Naive B cell (primary cell): Measurements from ENCODE around the gene HYAL1. TPM values are rescaled to one million over a fixed set of nuclear protein-coding genes. Genes with fewer than 3 reads are reported as not detected.

ENCODE experiments used
- ATAC-seq, 2 donors: fragments of 150-1000 bp; cut with Tn5 transposase; 2 replicates each; pipeline ENCODE4 v1.10.0; 2021; ENCODE audit warnings: low read depth in 2 of 2, mild to moderate bottlenecking in 2 of 2, moderate library complexity in 2 of 2
- DNase-seq: peaks from one replicate; pipeline ENCODE4 v3.0.0; 2022
- H3K27ac Mint-ChIP-seq, 6 donors: one replicate each; pipeline ENCODE4 v1.8.0; 2020 to 2022; ENCODE audit warnings: mild to moderate bottlenecking in 6 of 6, mixed read lengths in 6 of 6, moderate library complexity in 5 of 6, inconsistent platforms in 2 of 6
- H3K27me3 Mint-ChIP-seq, 3 donors: one replicate each; pipeline ENCODE4 v1.8.0; 2021 to 2022; ENCODE audit warnings: mixed read lengths in 3 of 3, mild to moderate bottlenecking in 1 of 3
- H3K36me3 Mint-ChIP-seq, 2 donors: one replicate each; pipeline ENCODE4 v1.8.0; 2020 to 2022; ENCODE audit warnings: mixed read lengths in 2 of 2, inconsistent platforms in 1 of 2, mild to moderate bottlenecking in 1 of 2
- H3K4me1 Mint-ChIP-seq, 3 donors: one replicate each; pipeline ENCODE4 v1.8.0; 2020 to 2022; ENCODE audit warnings: mixed read lengths in 3 of 3, inconsistent platforms in 1 of 3, mild to moderate bottlenecking in 1 of 3, moderate library complexity in 1 of 3
- H3K4me3 Mint-ChIP-seq, 8 donors: one replicate each; pipeline ENCODE4 v1.8.0; 2020 to 2022; ENCODE audit warnings: mild to moderate bottlenecking in 8 of 8, mixed read lengths in 8 of 8, moderate library complexity in 8 of 8, inconsistent platforms in 2 of 8
- H3K9me3 Mint-ChIP-seq, 7 donors: one replicate each; pipeline ENCODE4 v1.8.0; 2020 to 2022; ENCODE audit warnings: mixed read lengths in 7 of 7, mild to moderate bottlenecking in 5 of 7, inconsistent platforms in 2 of 7, moderate library complexity in 1 of 7
- polyA plus RNA-seq, 6 donors: library from polyadenylated mRNA; unstranded; fragments of 300-500 nt; fragmentation: Illumina TruSeq; gene quantifications; one replicate each; pipeline ENCODE4 v1.2.3, GENCODE V29; 2021; ENCODE audit warnings: low read depth in 6 of 6

Gene HYAL1
- polyA plus RNA-seq, 6 donors from 2014 or later: 0.12 to 0.32 (median 0.15) TPM; not detected in 3

DNA sequence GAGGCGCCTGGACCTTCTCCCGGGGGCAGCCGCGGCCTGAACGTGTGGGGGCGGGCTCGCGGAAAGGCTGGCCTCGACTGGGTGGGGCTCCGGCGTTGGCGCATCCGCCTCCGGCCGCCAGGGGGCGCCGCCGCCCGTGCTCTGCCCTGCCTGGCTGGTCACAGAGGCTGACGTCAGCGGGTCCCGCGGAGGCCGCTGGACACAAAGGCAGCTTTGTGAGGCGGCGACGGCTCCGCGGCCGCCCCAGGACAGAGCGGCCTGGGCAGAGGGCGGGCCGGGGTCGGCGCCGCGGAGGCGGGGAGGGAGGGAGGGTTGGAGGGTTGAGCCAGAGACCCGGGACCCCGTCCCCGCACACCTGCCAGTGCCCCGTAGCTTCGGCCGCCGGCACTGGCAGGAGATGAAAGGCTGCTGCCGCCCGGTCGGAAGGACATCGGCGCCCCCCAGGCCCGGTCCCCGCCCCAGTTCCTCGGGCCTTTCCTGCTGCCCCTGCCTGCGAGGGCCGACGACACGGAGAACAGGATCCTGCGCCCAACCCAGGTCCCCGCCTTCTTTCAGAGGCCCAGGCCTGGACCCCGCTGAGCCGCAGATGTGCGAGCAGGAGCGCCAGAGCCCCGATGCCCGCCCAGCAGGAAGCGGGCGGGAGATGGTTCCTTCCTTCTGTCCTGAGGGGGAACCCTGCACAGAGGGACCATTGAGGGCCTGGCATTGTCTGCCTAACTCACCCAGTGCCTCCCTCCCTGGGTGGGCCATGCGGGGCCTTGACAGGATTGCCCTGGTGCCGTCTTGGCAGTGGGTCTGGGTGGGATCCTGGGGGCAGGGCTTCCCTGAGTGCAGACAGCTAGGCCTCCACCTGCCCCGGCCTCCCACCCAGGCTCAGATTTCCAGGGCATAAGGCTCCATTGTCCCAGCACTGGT, 43.1 kb downstream of the HYAL1 start:
- DNase-seq (peak; percentile 84), ATAC-seq (peak; percentile 96 to 97)
- Mint-ChIP-seq H3K27ac (peak overlapping the region in 3 of 6 donors; percentile 71 to 90 (median 83)), H3K9me3 (no peaks in the 10 kb centered on the region), H3K36me3 (no peaks in the 10 kb centered on the region), H3K4me1 (peaks cover 4 to 10% (median 9%) of the 10 kb centered on the region in 3 donors), H3K4me3 (peak overlapping the region; percentile 32 to 88 (median 76)), H3K27me3 (no peaks in the 10 kb centered on the region)

DNA sequence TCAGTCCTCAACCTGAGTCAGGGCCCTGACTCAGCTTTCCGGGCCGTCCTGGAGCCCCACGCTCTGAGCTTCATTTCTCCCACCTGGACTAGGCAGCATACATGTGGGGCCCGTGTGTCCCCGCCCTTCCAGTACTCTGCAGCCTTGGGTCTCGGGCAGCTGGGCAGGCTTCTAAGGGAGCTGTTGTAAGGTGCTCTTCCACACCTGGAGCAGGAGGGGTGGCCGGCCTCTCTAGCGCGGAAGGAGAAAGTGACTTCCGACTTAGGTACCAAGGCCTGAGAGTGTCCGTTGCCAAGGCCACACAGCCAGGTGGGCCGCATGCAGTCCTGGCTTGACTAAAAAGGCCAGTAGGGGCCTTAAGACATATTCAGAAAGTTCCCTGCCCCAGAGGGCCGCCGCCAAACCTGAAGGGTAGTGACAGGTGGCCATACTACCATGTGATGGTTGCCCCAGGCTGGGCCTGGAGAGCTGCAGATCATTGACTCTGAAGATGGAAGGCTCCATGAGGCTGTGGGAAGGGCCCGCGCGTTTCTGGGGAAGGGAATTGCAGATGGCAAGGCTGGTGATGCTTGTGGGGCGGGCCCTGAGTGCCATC, 43.8 kb downstream of the HYAL1 start:
- no peaks in the 10 kb centered on the region for H3K9me3 Mint-ChIP-seq
- DNase-seq: no peak
- H3K4me3 Mint-ChIP-seq: peak overlapping the region; percentile 56 to 88 (median 72)
- H3K27me3 Mint-ChIP-seq: no peaks in the 10 kb centered on the region
- peak overlapping the region in 4 of 6 donors; percentile 59 to 90 (median 77) for H3K27ac Mint-ChIP-seq
- ATAC-seq: peak; percentile 12 to 15
- peaks cover 4 to 10% (median 9%) of the 10 kb centered on the region in 3 donors for H3K4me1 Mint-ChIP-seq
- H3K36me3 Mint-ChIP-seq: no peaks in the 10 kb centered on the region

DNA sequence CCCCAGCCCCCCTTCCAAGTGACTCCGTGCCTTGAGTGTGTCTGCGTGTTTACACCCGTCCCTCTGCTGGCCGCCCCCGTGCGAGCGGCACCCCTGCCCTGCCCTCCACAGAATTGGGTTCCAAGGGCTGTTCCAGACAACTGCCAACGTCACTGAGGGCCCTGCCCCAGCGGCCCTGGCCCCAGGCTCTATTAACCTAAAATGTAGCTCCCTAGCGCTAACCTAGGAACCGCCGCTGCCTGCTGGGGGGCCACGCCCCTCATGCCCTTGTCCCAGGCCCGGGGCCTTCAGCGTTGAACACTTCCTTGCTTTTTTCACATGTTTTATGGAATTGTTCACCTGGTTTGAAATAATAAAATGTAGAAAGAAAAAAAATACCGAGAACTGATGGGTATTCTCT, 44.4 kb downstream of the HYAL1 start:
- H3K4me1 Mint-ChIP-seq: peaks cover 4 to 10% (median 9%) of the 10 kb centered on the region in 3 donors
- ATAC-seq (no peak), DNase-seq (no peak)
- H3K27ac Mint-ChIP-seq: peak overlapping the region in 1 of 6 donors; percentile 83
- H3K4me3 Mint-ChIP-seq: peak overlapping the region in 2 of 8 donors; percentile 33 to 59
- H3K27me3 Mint-ChIP-seq: no peaks in the 10 kb centered on the region
- no peaks in the 10 kb centered on the region for H3K9me3 Mint-ChIP-seq
- no peaks in the 10 kb centered on the region for H3K36me3 Mint-ChIP-seq

DNA sequence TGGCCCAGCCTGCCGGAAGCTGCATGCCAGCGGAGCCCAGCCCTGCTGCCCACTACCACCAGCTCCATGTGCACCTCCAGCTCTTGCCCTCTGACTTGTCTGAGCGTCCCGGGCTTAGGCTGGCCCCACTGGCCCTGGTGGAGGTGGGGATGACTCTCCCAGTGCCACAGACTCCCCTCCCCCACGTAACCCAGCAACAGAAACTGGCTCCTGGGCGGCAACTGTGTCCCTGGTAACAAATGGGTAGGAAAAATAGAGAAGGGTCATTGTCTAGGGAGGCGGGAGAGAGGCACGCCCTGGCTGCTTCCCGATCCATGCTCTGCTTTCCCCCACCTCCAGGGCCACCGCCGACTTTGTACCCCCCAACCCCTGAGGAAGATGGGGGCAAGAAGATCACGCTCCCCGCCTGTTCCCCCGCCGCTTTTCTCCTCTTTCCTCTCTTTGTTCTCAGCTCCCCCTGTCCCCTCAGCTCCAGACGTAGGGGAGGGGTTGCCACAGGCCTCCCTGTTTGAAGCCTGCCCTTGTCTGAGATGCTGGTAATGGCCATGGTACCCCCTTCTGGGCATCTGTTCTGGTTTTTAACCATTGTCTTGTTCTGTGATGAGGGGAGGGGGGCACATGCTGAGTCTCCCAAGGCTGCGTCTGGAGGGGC, 45.2 kb downstream of the HYAL1 start:
- ATAC-seq (no peak), DNase-seq (no peak)
- H3K4me3 Mint-ChIP-seq: no peak overlapping the region
- no peaks in the 10 kb centered on the region for H3K9me3 Mint-ChIP-seq
- H3K27me3 Mint-ChIP-seq: no peaks in the 10 kb centered on the region
- H3K27ac Mint-ChIP-seq: peak overlapping the region in 2 of 6 donors; percentile 38 to 78
- H3K4me1 Mint-ChIP-seq: peaks cover 4 to 18% (median 17%) of the 10 kb centered on the region in 3 donors
- H3K36me3 Mint-ChIP-seq: no peaks in the 10 kb centered on the region

DNA sequence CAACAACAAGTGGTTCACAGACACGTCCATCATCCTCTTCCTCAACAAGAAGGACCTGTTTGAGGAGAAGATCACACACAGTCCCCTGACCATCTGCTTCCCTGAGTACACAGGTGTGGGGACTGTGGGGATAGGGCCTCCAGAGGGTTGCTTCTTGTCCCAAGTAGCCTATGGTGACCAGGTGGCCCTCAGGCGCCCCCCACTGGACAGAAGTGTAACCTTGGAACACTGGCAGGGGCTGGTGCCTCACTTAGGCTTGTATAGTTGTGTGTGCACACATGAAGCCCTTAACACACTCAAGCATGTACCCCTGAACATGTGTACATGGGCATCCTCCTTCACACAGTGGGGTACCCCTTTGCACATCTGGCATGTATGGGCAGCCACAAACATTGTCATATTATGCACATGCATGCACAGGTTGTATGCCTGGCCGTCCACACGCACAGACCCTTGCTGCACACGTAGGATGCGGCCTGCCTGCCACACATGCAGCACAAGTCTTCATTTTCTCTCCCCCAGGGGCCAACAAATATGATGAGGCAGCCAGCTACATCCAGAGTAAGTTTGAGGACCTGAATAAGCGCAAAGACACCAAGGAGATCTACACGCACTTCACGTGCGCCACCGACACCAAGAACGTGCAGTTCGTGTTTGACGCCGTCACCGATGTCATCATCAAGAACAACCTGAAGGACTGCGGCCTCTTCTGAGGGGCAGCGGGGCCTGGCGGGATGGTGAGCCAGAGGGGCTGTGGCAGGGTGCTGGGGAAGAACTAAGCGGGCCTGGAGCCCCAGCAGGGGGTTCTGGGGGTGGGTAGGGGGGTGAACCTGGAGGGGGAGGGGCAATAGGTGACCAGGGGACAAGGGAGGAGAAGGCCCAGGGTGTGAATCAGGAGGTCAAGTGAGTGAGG, 46.1 kb downstream of the HYAL1 start:
- Mint-ChIP-seq H3K27ac (peak overlapping the region in 1 of 6 donors; percentile 74), H3K9me3 (no peaks in the 10 kb centered on the region), H3K4me1 (peaks cover 4 to 18% (median 17%) of the 10 kb centered on the region in 3 donors), H3K36me3 (no peaks in the 10 kb centered on the region), H3K4me3 (peak overlapping the region in 3 of 8 donors; percentile 0 to 44 (median 42)), H3K27me3 (no peaks in the 10 kb centered on the region)
- DNase-seq: no peak
- no peak for ATAC-seq

DNA sequence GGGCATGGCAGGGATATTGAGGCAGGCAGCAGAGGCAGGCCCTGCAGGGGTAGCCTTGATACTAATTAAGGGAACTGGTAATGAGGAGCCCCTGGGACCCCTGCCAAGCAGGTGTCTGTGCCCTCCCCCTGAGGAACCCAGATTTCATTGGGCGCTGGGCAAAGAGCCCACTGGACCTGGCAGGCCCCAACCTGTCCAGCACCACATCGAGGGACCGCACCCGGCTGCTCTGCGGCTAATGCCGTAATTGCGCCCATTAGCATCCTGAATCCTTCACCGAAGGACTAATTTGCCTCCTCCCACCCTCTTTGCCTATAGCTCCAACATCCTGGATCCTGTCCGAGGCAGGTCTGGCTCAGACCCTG, 48.1 kb downstream of the HYAL1 start:
- Mint-ChIP-seq H3K27me3 (no peaks in the 10 kb centered on the region), H3K4me1 (peaks cover 10 to 32% (median 26%) of the 10 kb centered on the region in 3 donors), H3K36me3 (no peaks in the 10 kb centered on the region), H3K9me3 (no peaks in the 10 kb centered on the region), H3K27ac (no peak overlapping the region), H3K4me3 (no peak overlapping the region)
- DNase-seq (no peak), ATAC-seq (no peak)

DNA sequence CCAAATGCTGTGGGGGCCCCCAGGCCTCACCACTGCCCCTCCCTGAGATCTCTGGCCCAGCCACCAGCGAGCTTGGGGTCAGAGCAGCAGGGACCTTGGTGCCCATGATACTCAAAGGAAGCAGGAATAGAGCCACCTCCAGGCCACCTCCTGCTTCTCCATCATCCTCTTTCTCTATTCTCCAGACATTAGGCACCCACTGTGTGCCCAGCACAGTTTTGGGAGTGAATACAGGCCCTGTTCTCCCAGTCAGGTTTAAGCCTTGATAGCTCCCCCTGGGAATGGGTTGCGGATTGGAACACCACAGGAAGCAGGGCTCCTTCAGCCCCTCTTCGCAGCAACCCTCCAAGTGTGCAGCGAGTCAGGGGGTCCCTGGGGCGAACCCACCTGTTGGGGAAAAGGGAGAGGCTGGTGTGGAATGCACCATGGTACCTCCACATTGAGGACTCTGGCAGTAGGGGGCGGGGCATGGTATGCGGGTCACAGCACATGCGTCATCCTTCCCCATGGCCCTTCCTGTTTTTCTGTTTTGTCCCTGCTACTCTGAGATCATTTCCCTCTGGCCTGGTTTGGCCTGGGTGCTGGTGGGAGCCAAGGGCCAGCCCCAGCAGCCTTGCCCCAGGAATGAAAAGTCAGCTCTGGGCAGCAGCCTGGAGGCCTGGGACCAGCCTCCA, 48.7 kb downstream of the HYAL1 start:
- peaks cover 11 to 36% (median 29%) of the 10 kb centered on the region in 3 donors for H3K4me1 Mint-ChIP-seq
- H3K9me3 Mint-ChIP-seq: no peaks in the 10 kb centered on the region
- DNase-seq: no peak
- H3K27ac Mint-ChIP-seq: no peak overlapping the region
- ATAC-seq: no peak
- H3K36me3 Mint-ChIP-seq: no peaks in the 10 kb centered on the region
- no peaks in the 10 kb centered on the region for H3K27me3 Mint-ChIP-seq
- peak overlapping the region in 2 of 8 donors; percentile 21 to 52 for H3K4me3 Mint-ChIP-seq

DNA sequence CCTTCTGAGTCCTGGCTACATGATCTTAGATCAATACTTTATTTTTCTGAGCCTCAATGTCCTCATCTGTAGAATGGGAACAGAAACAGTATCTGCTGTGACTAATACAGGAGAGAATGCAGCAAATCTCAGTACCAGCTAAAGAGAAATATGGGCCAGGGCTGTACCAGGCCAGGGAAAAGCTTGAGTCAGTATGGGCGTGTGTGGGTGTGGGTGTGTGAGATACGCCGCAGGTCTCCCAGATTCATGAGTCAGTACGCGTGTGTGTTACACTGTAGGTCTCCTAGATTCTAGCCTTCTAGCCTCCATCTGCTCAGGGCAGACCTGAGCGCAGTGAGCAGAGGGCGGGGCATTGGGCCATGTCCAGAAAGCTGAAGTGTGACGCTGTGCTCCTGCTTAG, 52.2 kb downstream of the HYAL1 start:
- peak overlapping the region in 4 of 6 donors; percentile 20 to 67 (median 34) for H3K27ac Mint-ChIP-seq

DNA sequence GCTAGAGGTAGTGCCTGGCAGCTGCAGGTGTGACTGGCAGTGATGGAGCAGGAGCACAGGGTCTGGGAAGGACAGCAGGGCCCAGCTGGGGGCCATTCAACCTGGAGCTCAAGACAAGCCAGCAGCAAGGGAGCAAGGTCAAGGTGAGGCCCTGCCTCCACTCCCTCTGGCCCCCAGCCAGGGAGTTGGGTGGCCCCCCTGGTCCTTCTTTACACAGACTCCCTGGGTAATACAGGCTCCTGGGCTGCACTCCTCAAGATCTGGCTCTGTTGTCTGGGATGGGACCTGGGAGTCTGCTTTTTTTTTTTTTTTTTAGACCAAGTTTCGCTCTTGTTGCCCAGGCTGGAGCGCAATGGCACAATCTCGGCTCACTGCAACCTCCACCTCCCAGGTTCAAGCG, 52.9 kb downstream of the HYAL1 start:
- DNase-seq (no peak), ATAC-seq (no peak)
- Mint-ChIP-seq H3K27ac (peak overlapping the region in 3 of 6 donors; percentile 41 to 86 (median 85)), H3K36me3 (no peaks in the 10 kb centered on the region), H3K9me3 (no peaks in the 10 kb centered on the region), H3K4me1 (peaks cover 30 to 65% (median 64%) of the 10 kb centered on the region in 3 donors), H3K4me3 (peak overlapping the region in 1 of 8 donors; percentile 64), H3K27me3 (no peaks in the 10 kb centered on the region)

More for the DNA sequence above, 52.2 kb downstream of the HYAL1 start:
- H3K36me3 Mint-ChIP-seq: no peaks in the 10 kb centered on the region
- peaks cover 27 to 58% (median 57%) of the 10 kb centered on the region in 3 donors for H3K4me1 Mint-ChIP-seq
- DNase-seq: no peak
- ATAC-seq: no peak
- H3K27me3 Mint-ChIP-seq: no peaks in the 10 kb centered on the region
- H3K9me3 Mint-ChIP-seq: no peaks in the 10 kb centered on the region
- H3K4me3 Mint-ChIP-seq: no peak overlapping the region

Other genes with a start within 250 kb of the HYAL1 start
- 10 to 100 TPM; 33.9 to 88.8 (median 37.7) TPM for gene RBM5, start 214.7 kb downstream of the HYAL1 start, polyA plus RNA-seq
- not detected for gene SEMA3F, start 148.2 kb downstream of the HYAL1 start, polyA plus RNA-seq
- not detected for gene GNAT1, start 112.0 kb downstream of the HYAL1 start, polyA plus RNA-seq
- gene SLC38A3, start 98.3 kb downstream of the HYAL1 start, polyA plus RNA-seq: not detected
- gene GNAI2, start 67.4 kb downstream of the HYAL1 start, polyA plus RNA-seq: 100 to 1,000 TPM; 472 to 669 (median 550) TPM
- under 1 TPM in 1 of 6 donors, not detected in 5; 0.13 TPM for gene SEMA3B, start 34.4 kb downstream of the HYAL1 start, polyA plus RNA-seq
- gene LSMEM2, start 24.5 kb downstream of the HYAL1 start, polyA plus RNA-seq: under 1 TPM in 1 of 6 donors, not detected in 5; 0.19 TPM
- gene IFRD2, start 11.1 kb downstream of the HYAL1 start, polyA plus RNA-seq: 10 to 100 TPM; 42.7 to 68.3 (median 55.7) TPM
- gene HYAL3, start 4.2 kb downstream of the HYAL1 start, polyA plus RNA-seq: 1 to 10 TPM in 4 of 6 donors, under 1 TPM in 1, not detected in 1; 0.93 to 2.8 (median 1.6) TPM
- 10 to 100 TPM in 5 of 6 donors, 1 to 10 TPM in 1; 9.0 to 15.5 (median 11.6) TPM for gene NAA80, start 4.2 kb downstream of the HYAL1 start, polyA plus RNA-seq
- gene HYAL2, start 19.2 kb upstream of the HYAL1 start, polyA plus RNA-seq: 1 to 10 TPM in 4 of 6 donors, under 1 TPM in 1, not detected in 1; 0.59 to 5.9 (median 3.4) TPM
- 10 to 100 TPM; 39.2 to 60.2 (median 46.3) TPM for gene TUSC2, start 24.6 kb upstream of the HYAL1 start, polyA plus RNA-seq
- 100 to 1,000 TPM in 2 of 6 donors, 10 to 100 TPM in 4; 71.9 to 147 (median 89.9) TPM for gene RASSF1, start 37.3 kb upstream of the HYAL1 start, polyA plus RNA-seq
- under 1 TPM in 1 of 6 donors, not detected in 5; 0.53 TPM for gene ZMYND10, start 42.2 kb upstream of the HYAL1 start, polyA plus RNA-seq
- gene NPRL2, start 47.2 kb upstream of the HYAL1 start, polyA plus RNA-seq: 10 to 100 TPM; 17.9 to 31.8 (median 23.7) TPM
- gene CYB561D2, start 47.3 kb upstream of the HYAL1 start, polyA plus RNA-seq: 10 to 100 TPM; 55.4 to 75.9 (median 65.2) TPM
- gene TMEM115, start 55.9 kb upstream of the HYAL1 start, polyA plus RNA-seq: 10 to 100 TPM; 24.5 to 34.1 (median 31.6) TPM
- gene CACNA2D2, start 200.1 kb upstream of the HYAL1 start, polyA plus RNA-seq: under 1 TPM in 3 of 6 donors, not detected in 3; 0.17 to 0.24 (median 0.18) TPM